GM13976 (cell line): Measurements from ENCODE around the gene IFNA5.

Experiments used
- DNase-seq: peaks from one replicate; pipeline ENCODE4 v3.0.0; 2012; ENCODE audit warnings: low spot score
- in situ Hi-C: fragments of 300-500 bp; cut with MboI; formaldehyde crosslinking; loops from one replicate; pipeline ENCODE4 v1.12.0; 2022; ENCODE audit warnings: low sequenced_read_pairs, mixed read lengths, inconsistent platforms; ENCODE audit not compliant: unreplicated experiment
- TF ChIP-seq, protein P1 (sequence below): IDR thresholded peaks from 2 replicates; pipeline ENCODE4 v1.5.1; 2012; ENCODE audit warnings: borderline replicate concordance, mild to moderate bottlenecking; ENCODE audit not compliant: insufficient read depth; ENCODE audit errors: extremely low read depth, missing control alignments, control extremely low read depth

Gene IFNA5

DNA sequence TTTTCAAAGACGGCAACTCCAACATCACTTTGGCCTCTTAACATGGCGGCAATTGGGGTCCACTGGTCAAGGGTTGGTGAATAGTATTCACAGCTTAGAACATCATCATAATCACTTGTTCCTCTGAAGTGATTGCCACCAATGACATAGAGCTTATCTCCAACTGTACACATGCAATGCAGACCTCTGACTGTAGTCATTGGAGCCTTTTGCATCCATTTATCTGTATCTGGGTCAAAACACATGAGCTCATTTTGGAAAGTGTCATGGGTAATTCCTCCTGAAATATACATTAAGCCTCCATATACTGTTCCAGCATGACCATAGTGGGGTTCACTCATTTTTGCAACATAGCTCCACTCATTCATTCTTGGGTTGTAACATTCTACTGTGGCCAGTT is 28.1 kb upstream of the IFNA5 start:
- TF ChIP-seq, protein P1, sequence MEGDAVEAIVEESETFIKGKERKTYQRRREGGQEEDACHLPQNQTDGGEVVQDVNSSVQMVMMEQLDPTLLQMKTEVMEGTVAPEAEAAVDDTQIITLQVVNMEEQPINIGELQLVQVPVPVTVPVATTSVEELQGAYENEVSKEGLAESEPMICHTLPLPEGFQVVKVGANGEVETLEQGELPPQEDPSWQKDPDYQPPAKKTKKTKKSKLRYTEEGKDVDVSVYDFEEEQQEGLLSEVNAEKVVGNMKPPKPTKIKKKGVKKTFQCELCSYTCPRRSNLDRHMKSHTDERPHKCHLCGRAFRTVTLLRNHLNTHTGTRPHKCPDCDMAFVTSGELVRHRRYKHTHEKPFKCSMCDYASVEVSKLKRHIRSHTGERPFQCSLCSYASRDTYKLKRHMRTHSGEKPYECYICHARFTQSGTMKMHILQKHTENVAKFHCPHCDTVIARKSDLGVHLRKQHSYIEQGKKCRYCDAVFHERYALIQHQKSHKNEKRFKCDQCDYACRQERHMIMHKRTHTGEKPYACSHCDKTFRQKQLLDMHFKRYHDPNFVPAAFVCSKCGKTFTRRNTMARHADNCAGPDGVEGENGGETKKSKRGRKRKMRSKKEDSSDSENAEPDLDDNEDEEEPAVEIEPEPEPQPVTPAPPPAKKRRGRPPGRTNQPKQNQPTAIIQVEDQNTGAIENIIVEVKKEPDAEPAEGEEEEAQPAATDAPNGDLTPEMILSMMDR, result no peak
- in situ Hi-C loops, result no loop called here
- DNase-seq, result no peak

DNA sequence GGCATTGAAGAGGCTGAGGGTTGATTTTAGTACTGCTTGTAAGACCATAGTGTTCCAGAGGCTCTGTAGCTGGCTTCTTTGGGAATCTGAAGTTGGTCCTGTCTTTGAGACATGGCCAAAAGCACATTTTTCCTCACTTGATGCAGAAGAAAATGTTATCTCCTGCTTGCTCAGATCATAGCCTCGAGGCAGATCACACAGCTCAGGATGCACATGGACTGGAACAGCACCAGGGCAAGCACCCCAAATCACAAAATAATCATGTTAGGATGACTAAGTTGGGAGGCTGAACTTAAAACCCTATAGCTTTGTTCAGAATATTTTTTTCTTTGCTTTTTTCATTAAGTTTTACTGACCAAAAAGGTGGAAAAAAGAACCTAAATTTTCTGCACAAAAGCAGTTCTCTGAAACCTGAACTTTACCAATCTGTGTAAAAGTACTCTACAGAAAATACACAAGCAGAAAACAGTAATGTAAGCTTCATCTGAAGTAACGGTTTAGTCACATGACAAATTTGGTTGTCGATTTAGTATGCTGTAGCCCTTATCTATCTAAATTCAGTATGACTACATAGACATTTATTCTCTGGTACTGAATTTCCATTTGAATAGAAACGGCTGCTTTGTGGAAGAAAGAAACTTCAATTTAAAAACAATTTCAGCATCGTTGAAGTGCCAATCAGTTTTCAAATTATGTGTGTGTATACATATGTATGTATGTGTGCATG is 26.7 kb upstream of the IFNA5 start:
- TF ChIP-seq, protein P1, result no peak
- in situ Hi-C loops, result no loop called here
- DNase-seq, result no peak

DNA sequence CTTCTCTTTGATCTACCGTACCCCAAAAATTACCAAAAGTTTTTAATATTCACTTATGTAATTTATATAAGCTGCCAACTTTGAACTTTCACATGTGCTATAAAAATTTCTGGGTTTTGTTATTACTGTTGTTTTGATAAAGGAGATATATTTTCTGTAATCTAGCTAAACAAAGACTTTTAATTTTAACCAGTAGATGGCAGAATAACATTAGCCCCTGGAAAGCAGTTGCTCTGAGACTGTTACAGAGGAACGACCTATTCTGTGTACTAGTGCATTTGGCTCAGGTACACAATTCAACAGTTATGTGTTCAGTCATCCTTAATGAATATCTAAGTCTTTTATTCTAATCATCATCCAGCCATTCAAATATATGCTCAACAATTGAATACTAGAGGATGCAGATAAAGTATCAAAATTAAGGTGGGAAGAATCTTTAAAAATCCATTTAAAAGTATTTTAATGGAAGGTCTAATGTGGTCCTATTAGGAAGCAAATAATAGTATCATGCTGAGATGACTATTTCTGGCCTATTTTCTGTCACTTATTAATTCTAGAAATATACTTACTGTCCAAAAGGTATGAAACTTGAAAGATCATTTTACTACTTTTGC is 21.5 kb upstream of the IFNA5 start:
- TF ChIP-seq, protein P1, result peak; percentile 24
- peak; percentile 50 for DNase-seq
- in situ Hi-C loops, result loop anchor here (10.0 kb wide), 2 partner anchors 68 to 128 kb away; no protein-coding TSS in a partner anchor

DNA sequence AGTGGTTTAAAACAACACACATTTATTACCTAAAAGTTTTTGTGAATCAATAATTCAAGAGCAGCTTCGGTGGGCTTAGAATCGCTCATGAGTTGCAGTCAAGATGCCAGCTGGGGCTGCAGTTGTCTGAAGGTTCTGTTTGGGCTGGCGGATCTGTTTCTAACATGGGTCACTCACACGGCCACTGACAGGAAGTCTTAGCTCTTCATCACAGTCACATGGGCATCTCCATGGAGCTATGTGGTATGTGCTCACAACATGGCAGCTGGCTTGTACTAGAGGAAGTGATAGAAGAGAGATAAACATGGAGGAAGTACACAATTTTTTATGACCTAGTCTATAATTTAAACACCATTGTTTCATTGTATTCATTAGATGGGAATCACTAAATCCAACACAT is 18.9 kb upstream of the IFNA5 start:
- TF ChIP-seq, protein P1, result no peak
- in situ Hi-C loops, result loop anchor here (10.0 to 25.0 kb wide), 3 partner anchors 71 to 463 kb away; no protein-coding TSS in a partner anchor
- no peak for DNase-seq

DNA sequence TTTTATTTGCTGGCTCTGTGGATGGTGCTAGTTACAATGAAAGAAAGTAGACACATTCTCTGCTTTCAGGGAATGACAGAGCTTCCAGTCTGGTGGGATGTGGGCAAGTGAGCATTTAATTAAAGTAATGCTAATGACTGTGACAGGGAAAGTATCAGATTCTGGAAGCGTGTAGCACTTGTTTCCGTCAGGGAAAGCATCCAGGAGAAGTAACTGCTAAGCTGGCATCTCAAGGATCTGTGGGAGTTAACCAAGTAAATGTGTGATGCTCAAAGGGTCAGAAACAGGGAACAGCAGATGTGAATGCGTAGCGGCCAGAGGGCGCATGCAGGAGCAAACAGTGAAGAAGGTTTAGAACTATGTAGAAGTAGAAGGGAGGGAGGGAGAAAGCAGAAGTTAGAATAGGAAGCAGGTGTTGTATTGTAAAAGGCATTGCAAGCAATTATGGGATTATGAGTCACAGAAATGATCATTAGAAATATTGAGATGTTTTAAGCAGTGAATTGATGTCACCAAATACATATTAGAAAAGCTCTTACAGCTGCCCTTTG is 17.9 kb upstream of the IFNA5 start:
- in situ Hi-C loops, result loop anchor here (10.0 to 25.0 kb wide), 3 partner anchors 72 to 464 kb away; no protein-coding TSS in a partner anchor
- DNase-seq, result no peak
- TF ChIP-seq, protein P1, result no peak

DNA sequence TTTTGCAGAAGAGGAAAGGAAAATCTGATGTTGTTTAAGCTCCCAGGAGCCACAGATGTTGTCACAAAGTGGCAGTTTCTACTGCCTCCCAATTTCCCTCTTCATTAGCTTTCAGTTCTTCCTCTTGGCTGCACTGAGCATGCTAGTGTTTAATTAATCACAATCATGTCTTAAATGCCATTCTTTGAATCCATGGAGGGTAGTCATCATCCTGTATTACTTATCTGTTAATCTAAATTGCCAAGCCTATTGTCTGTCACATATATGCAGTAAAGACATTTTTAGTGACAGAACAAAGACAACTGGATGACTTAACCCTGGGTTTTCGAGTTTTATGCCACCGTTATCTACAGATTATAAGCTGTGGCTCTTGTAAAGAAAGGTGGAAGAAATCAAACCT is 15.4 kb upstream of the IFNA5 start:
- TF ChIP-seq, protein P1, result no peak
- DNase-seq, result no peak
- in situ Hi-C loops, result loop anchor here (10.0 to 25.0 kb wide), 3 partner anchors 74 to 467 kb away; no protein-coding TSS in a partner anchor
